ENCODE data around the gene GALNT6.

Gene GALNT6

GRCh38 chr12:51395283-51396230, 4.4 kb upstream of the GALNT6 start:
- TF ChIP-seq NFRKB (IDR thresholded peaks at IDR 0.05), result no peak
- TF ChIP-seq CTBP1 (IDR thresholded peaks at IDR 0.05; ENCODE audit: borderline replicate concordance), result no peak
- TF ChIP-seq SUZ12 (IDR thresholded peaks at IDR 0.05), result no peak
- TF ChIP-seq SP1 (IDR thresholded peaks at IDR 0.05), result no peak
- no peak for TF ChIP-seq PKNOX1 (IDR thresholded peaks at IDR 0.05)
- TF ChIP-seq ZNF384 (IDR thresholded peaks at IDR 0.05), result no peak
- no peak for TF ChIP-seq TARDBP (IDR thresholded peaks at IDR 0.05)
- TF ChIP-seq HDGF (IDR thresholded peaks at IDR 0.05; ENCODE audit: borderline replicate concordance), result no peak
- TF ChIP-seq LEF1 (IDR thresholded peaks at IDR 0.05; ENCODE audit: borderline replicate concordance), result no peak
- TF ChIP-seq BHLHE40 (IDR thresholded peaks at IDR 0.05; ENCODE audit: borderline replicate concordance), result no peak
- ChIA-PET POLR2A (interaction anchor here (0.6 to 1.1 kb wide), 2 partner anchors 23 to 24 kb away, joined by 3 read pairs; no protein-coding TSS in a partner anchor), CTCF (interaction anchor here (0.6 kb wide), 1 partner anchor 137 kb away, joined by 4 read pairs; no protein-coding TSS in a partner anchor)
- DNase-seq (ENCODE audit: extremely low spot score), result no peak

- TF ChIP-seq NFRKB (IDR thresholded peaks at IDR 0.05) (no peak), PKNOX1 (IDR thresholded peaks at IDR 0.05) (no peak), TARDBP (IDR thresholded peaks at IDR 0.05) (no peak), ELF4 (IDR thresholded peaks at IDR 0.05) (no peak)
- ChIA-PET POLR2A (no interaction called here), CTCF (interaction anchor here (0.6 kb wide), 1 partner anchor 25 kb away, joined by 3 read pairs; no protein-coding TSS in a partner anchor)
- no peak for DNase-seq (ENCODE audit: extremely low spot score)
These were observed 2.7 kb upstream of the GALNT6 start for GRCh38 chr12:51393676-51394545.

GRCh38 chr12:51392556-51393237, 1.5 kb upstream of the GALNT6 start:
- ChIA-PET POLR2A (no interaction called here), CTCF (interaction anchor here (0.6 kb wide), 1 partner anchor 26 kb away, joined by 3 read pairs; no protein-coding TSS in a partner anchor)
- TF ChIP-seq HDGF (IDR thresholded peaks at IDR 0.05; ENCODE audit: borderline replicate concordance), result no peak
- TF ChIP-seq ZNF384 (IDR thresholded peaks at IDR 0.05), result peak; percentile 56
- TF ChIP-seq FOXK2 (IDR thresholded peaks at IDR 0.05), result no peak
- peak; percentile 68 for DNase-seq (ENCODE audit: extremely low spot score)

- ChIA-PET POLR2A (no interaction called here), CTCF (interaction anchor here (1.4 kb wide), 1 partner anchor 19 kb away, joined by 4 read pairs; no protein-coding TSS in a partner anchor)
- TF ChIP-seq FOXM1 (IDR thresholded peaks at IDR 0.05; ENCODE audit: borderline replicate concordance), result no peak
- TF ChIP-seq CTBP1 (IDR thresholded peaks at IDR 0.05; ENCODE audit: borderline replicate concordance), result no peak
- no peak for TF ChIP-seq ELF4 (IDR thresholded peaks at IDR 0.05)
- TF ChIP-seq L3MBTL2 (conservative IDR thresholded peaks at IDR 0.05), result peak; percentile 63
- no peak for TF ChIP-seq SP1 (IDR thresholded peaks at IDR 0.05)
- peak; percentile 53; the same call in 1 of the 2 replicates for TF ChIP-seq HDGF (IDR thresholded peaks at IDR 0.05; ENCODE audit: borderline replicate concordance)
- no peak for DNase-seq (ENCODE audit: extremely low spot score)
These were observed 319 bp downstream of the GALNT6 start for GRCh38 chr12:51390891-51391282.

GRCh38 chr12:51390457-51390856, 749 bp downstream of the GALNT6 start:
- DNase-seq (ENCODE audit: extremely low spot score), result no peak
- ChIA-PET POLR2A (no interaction called here), CTCF (interaction anchor here (1.3 to 1.4 kb wide), 2 partner anchors 14 to 19 kb away, joined by 4 to 6 read pairs; no protein-coding TSS in a partner anchor)
- TF ChIP-seq LEF1 (IDR thresholded peaks at IDR 0.05; ENCODE audit: borderline replicate concordance), result no peak
- no peak for TF ChIP-seq FOXA1 (IDR thresholded peaks at IDR 0.05)
- TF ChIP-seq CTBP1 (IDR thresholded peaks at IDR 0.05; ENCODE audit: borderline replicate concordance), result no peak
- TF ChIP-seq NFRKB (IDR thresholded peaks at IDR 0.05), result no peak
- TF ChIP-seq HDGF (IDR thresholded peaks at IDR 0.05; ENCODE audit: borderline replicate concordance), result no peak
- TF ChIP-seq PKNOX1 (IDR thresholded peaks at IDR 0.05), result no peak
- TF ChIP-seq SP1 (IDR thresholded peaks at IDR 0.05), result no peak
- no peak for TF ChIP-seq ELF4 (IDR thresholded peaks at IDR 0.05)
- TF ChIP-seq FOXK2 (IDR thresholded peaks at IDR 0.05), result no peak
- no peak for TF ChIP-seq BHLHE40 (IDR thresholded peaks at IDR 0.05; ENCODE audit: borderline replicate concordance)
- no peak for TF ChIP-seq FOXM1 (IDR thresholded peaks at IDR 0.05; ENCODE audit: borderline replicate concordance)
- TF ChIP-seq SUZ12 (IDR thresholded peaks at IDR 0.05), result no peak

All from HEK293T (cell line).